GM23338 (cell line): ENCODE results near the gene MPP3. TPM values are rescaled to one million over a fixed set of nuclear protein-coding genes. Genes with fewer than 3 reads are reported as not detected.
"Not testable (repeated sequence)": the region's sequence is repeated elsewhere in the genome, so short reads cannot be mapped to it uniquely, and the experiment has no call there.

Experiments used
- ATAC-seq: fragments of 200-7000 bp; cut with Tn5 transposase; 3 replicates; pipeline ENCODE4 v1.9.1; 2020
- DNase-seq: peaks from one replicate; pipeline ENCODE4 v3.0.0-alpha.2; 2015; ENCODE audit warnings: low spot score
- H2AFZ ChIP-seq: fragments of 200-600 bp; sonication (generic); 2 replicates; pipeline ENCODE4 v1.8.0; 2016; ENCODE audit warnings: antibody characterized with exemption, mild to moderate bottlenecking, moderate library complexity
- H3F3A ChIP-seq: fragments of 200-600 bp; sonication (generic); replicated peaks from 2 replicates; pipeline ENCODE4 v1.8.0; 2017; ENCODE audit warnings: antibody characterized with exemption, mixed run types, low read depth
- H3K27ac ChIP-seq: fragments of 200-600 bp; sonication (generic); 2 replicates; pipeline ENCODE4 v1.6.1; 2016; ENCODE audit warnings: low read depth
- H3K27me3 ChIP-seq: fragments of 200-600 bp; sonication (generic); 2 replicates; pipeline ENCODE4 v1.8.0; 2016; ENCODE audit warnings: mild to moderate bottlenecking, mixed run types, moderate library complexity; ENCODE audit not compliant: insufficient read depth
- H3K36me3 ChIP-seq: fragments of 200-600 bp; sonication (generic); 2 replicates; pipeline ENCODE4 v1.8.0; 2016; ENCODE audit warnings: mild to moderate bottlenecking; ENCODE audit not compliant: insufficient read depth
- H3K4me1 ChIP-seq: fragments of 200-600 bp; sonication (generic); 2 replicates; pipeline ENCODE4 v1.8.0; 2016; ENCODE audit warnings: mild to moderate bottlenecking, moderate library complexity; ENCODE audit not compliant: insufficient read depth
- H3K4me2 ChIP-seq: fragments of 200-600 bp; sonication (generic); 2 replicates; pipeline ENCODE4 v1.7.1; 2017; ENCODE audit warnings: mixed run types
- H3K4me3 ChIP-seq: fragments of 200-600 bp; sonication (generic); 2 replicates; pipeline ENCODE4 v1.6.1; 2016; ENCODE audit warnings: mixed run types
- H3K79me2 ChIP-seq: fragments of 200-600 bp; sonication (generic); replicated peaks from 2 replicates; pipeline ENCODE4 v1.8.0; 2017; ENCODE audit warnings: mild to moderate bottlenecking; ENCODE audit not compliant: insufficient read depth
- H3K9me2 ChIP-seq: fragments of 200-600 bp; sonication (generic); 2 replicates; pipeline ENCODE4 v1.8.0; 2017; ENCODE audit not compliant: insufficient read depth
- H4K20me1 ChIP-seq: fragments of 200-600 bp; sonication (generic); replicated peaks from 2 replicates; pipeline ENCODE4 v1.8.0; 2017; ENCODE audit warnings: mild to moderate bottlenecking; ENCODE audit not compliant: insufficient read depth
- H3K27ac Mint-ChIP-seq: 2 replicates; pipeline ENCODE4 v1.8.0; 2020; ENCODE audit warnings: inconsistent platforms, mild to moderate bottlenecking, moderate library complexity, mixed read lengths
- H3K27me3 Mint-ChIP-seq: 3 replicates; pipeline ENCODE4 v1.8.0; 2022; ENCODE audit warnings: low read depth, mild to moderate bottlenecking, moderate library complexity, mixed read lengths, inconsistent platforms; ENCODE audit not compliant: insufficient read depth, poor library complexity
- H3K36me3 Mint-ChIP-seq: 3 replicates; pipeline ENCODE4 v1.8.0; 2021; ENCODE audit warnings: low read depth, mild to moderate bottlenecking, inconsistent platforms, moderate library complexity, mixed read lengths
- H3K4me1 Mint-ChIP-seq: 3 replicates; pipeline ENCODE4 v1.8.0; 2020; ENCODE audit warnings: mild to moderate bottlenecking, inconsistent platforms, mixed read lengths
- H3K4me3 Mint-ChIP-seq: 3 replicates; pipeline ENCODE4 v1.8.0; 2021; ENCODE audit warnings: moderate library complexity, mild to moderate bottlenecking, inconsistent platforms, mixed read lengths
- H3K9me3 Mint-ChIP-seq: 3 replicates; pipeline ENCODE4 v1.8.0; 2020; ENCODE audit warnings: moderate library complexity, mild to moderate bottlenecking, inconsistent platforms, mixed read lengths
- CREB1 ChIP-seq: fragments of 250-450 bp; sonication (Bioruptor Pico); IDR thresholded peaks from 2 replicates; pipeline ENCODE4 v1.5.0; 2020; ENCODE audit warnings: low read depth, mild to moderate bottlenecking, moderate library complexity
- JUNB ChIP-seq: IDR thresholded peaks from one replicate; pipeline ENCODE4 v1.6.1; 2016; ENCODE audit warnings: antibody characterized with exemption; ENCODE audit not compliant: unreplicated experiment
- NANOG ChIP-seq: IDR thresholded peaks from 2 replicates; pipeline ENCODE4 v1.6.1; 2016; ENCODE audit warnings: antibody characterized with exemption, borderline replicate concordance
- POLR2AphosphoS5 ChIP-seq: IDR thresholded peaks from 2 replicates; pipeline ENCODE4 v1.6.1; 2016; ENCODE audit warnings: antibody characterized with exemption, low read depth
- ZNF114 ChIP-seq: fragments of 250-450 bp; sonication (Bioruptor Pico); IDR thresholded peaks from 2 replicates; pipeline ENCODE4 v1.5.0; 2020; ENCODE audit warnings: mild to moderate bottlenecking, moderate library complexity
- ZNF331 ChIP-seq: fragments of 250-450 bp; sonication (Bioruptor Pico); IDR thresholded peaks from 2 replicates; pipeline ENCODE4 v1.5.0; 2020; ENCODE audit warnings: low read depth, mild to moderate bottlenecking, moderate library complexity
- polyA plus RNA-seq: library from polyadenylated mRNA; unstranded; fragments of >200 nt; fragmentation: Nextera tagmentation; extraction: Ambion mirVana; gene quantifications from 2 replicates; pipeline ENCODE4 v1.2.1, GENCODE V29; 2016
- total RNA-seq: library from RNA; depleted of rRNA; stranded (reverse); fragments of >200 nt; shearing (Covaris generic); gene quantifications from 2 replicates; pipeline ENCODE4 v1.2.3, GENCODE V29; 2014
- TF ChIP-seq, protein P1 (sequence below): fragments of 250-450 bp; sonication (Bioruptor Pico); IDR thresholded peaks from 2 replicates; pipeline ENCODE4 v1.5.0; 2020; ENCODE audit warnings: mild to moderate bottlenecking, moderate library complexity
- TF ChIP-seq, protein P2 (sequence below), 2 experiments: fragments of 200-600 bp in 1 of 2; sonication (generic) in 1 of 2; conservative IDR thresholded peaks; 2 replicates each; pipeline versions ENCODE4 v1.5.1 to v1.6.1; 2016 to 2017; ENCODE audit warnings: antibody characterized with exemption in 2 of 2, low read depth in 2 of 2, mild to moderate bottlenecking in 2 of 2, moderate library complexity in 1 of 2

Gene MPP3
- total and polyA plus RNA-seq, 2 experiments from 2014 or later, result 6.6 to 7.4 TPM

DNA sequence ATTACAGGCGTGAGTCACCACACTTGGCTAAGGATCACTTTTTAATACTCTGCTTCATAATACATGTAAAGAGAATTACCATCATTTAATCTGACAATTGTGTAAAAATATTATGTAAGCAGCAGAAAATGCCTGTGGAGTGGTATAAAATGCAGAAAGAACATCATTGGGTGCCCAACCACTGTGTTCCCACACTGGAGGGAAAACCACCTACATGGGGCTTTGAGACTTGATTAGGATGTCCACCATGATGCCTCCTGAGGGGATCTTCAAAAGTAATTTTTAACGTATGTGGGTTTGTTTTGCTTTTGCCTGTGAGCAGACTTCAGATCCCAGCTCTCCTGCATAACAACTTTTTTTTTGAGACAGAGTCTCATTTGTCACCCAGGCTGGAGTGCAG is 33.9 kb downstream of the MPP3 start (continued):
- TF ChIP-seq, protein P1, sequence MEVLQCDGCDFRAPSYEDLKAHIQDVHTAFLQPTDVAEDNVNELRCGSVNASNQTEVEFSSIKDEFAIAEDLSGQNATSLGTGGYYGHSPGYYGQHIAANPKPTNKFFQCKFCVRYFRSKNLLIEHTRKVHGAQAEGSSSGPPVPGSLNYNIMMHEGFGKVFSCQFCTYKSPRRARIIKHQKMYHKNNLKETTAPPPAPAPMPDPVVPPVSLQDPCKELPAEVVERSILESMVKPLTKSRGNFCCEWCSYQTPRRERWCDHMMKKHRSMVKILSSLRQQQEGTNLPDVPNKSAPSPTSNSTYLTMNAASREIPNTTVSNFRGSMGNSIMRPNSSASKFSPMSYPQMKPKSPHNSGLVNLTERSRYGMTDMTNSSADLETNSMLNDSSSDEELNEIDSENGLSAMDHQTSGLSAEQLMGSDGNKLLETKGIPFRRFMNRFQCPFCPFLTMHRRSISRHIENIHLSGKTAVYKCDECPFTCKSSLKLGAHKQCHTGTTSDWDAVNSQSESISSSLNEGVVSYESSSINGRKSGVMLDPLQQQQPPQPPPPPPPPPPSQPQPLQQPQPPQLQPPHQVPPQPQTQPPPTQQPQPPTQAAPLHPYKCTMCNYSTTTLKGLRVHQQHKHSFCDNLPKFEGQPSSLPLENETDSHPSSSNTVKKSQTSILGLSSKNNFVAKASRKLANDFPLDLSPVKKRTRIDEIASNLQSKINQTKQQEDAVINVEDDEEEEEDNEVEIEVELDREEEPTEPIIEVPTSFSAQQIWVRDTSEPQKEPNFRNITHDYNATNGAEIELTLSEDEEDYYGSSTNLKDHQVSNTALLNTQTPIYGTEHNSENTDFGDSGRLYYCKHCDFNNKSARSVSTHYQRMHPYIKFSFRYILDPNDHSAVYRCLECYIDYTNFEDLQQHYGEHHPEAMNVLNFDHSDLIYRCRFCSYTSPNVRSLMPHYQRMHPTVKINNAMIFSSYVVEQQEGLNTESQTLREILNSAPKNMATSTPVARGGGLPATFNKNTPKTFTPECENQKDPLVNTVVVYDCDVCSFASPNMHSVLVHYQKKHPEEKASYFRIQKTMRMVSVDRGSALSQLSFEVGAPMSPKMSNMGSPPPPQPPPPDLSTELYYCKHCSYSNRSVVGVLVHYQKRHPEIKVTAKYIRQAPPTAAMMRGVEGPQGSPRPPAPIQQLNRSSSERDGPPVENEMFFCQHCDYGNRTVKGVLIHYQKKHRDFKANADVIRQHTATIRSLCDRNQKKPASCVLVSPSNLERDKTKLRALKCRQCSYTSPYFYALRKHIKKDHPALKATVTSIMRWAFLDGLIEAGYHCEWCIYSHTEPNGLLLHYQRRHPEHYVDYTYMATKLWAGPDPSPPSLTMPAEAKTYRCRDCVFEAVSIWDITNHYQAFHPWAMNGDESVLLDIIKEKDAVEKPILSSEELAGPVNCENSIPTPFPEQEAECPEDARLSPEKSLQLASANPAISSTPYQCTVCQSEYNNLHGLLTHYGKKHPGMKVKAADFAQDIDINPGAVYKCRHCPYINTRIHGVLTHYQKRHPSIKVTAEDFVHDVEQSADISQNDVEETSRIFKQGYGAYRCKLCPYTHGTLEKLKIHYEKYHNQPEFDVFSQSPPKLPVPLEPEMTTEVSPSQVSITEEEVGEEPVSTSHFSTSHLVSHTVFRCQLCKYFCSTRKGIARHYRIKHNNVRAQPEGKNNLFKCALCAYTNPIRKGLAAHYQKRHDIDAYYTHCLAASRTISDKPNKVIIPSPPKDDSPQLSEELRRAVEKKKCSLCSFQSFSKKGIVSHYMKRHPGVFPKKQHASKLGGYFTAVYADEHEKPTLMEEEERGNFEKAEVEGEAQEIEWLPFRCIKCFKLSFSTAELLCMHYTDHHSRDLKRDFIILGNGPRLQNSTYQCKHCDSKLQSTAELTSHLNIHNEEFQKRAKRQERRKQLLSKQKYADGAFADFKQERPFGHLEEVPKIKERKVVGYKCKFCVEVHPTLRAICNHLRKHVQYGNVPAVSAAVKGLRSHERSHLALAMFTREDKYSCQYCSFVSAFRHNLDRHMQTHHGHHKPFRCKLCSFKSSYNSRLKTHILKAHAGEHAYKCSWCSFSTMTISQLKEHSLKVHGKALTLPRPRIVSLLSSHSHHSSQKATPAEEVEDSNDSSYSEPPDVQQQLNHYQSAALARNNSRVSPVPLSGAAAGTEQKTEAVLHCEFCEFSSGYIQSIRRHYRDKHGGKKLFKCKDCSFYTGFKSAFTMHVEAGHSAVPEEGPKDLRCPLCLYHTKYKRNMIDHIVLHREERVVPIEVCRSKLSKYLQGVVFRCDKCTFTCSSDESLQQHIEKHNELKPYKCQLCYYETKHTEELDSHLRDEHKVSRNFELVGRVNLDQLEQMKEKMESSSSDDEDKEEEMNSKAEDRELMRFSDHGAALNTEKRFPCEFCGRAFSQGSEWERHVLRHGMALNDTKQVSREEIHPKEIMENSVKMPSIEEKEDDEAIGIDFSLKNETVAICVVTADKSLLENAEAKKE, result no peak
- TF ChIP-seq NANOG (no peak), ZNF331 (CRISPR knock-in tag) (no peak), CREB1 (CRISPR knock-in tag) (no peak), POLR2AphosphoS5 (no peak), ZNF114 (CRISPR knock-in tag) (no peak), JUNB (no peak)
- TF ChIP-seq, protein P2, sequence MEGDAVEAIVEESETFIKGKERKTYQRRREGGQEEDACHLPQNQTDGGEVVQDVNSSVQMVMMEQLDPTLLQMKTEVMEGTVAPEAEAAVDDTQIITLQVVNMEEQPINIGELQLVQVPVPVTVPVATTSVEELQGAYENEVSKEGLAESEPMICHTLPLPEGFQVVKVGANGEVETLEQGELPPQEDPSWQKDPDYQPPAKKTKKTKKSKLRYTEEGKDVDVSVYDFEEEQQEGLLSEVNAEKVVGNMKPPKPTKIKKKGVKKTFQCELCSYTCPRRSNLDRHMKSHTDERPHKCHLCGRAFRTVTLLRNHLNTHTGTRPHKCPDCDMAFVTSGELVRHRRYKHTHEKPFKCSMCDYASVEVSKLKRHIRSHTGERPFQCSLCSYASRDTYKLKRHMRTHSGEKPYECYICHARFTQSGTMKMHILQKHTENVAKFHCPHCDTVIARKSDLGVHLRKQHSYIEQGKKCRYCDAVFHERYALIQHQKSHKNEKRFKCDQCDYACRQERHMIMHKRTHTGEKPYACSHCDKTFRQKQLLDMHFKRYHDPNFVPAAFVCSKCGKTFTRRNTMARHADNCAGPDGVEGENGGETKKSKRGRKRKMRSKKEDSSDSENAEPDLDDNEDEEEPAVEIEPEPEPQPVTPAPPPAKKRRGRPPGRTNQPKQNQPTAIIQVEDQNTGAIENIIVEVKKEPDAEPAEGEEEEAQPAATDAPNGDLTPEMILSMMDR (conservative IDR thresholded peaks at IDR 0.05; ENCODE audit: low read depth in 2 of 2), result no peak

DNA sequence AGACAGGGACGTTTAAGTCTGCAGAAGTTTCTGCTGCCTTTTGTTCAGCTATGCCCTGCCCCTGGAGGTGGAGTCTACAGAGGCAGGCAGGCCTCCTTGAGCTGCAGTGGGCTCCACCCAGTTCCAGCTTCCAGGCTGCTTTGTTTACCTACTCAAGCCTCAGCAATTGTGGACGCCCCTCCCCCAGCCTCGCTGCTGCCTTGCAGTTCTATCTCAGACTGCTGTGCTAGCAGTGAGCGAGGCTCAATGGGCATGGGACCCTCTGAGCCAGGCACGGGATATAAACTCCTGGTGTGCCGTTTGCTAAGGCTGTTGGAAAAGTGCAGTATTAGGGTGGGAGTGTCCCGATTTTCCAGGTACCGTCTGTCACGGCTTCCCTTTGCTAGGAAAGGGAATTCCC is 34.9 kb downstream of the MPP3 start:
- not testable (repeated sequence) for H3K27ac ChIP-seq, H3K27ac Mint-ChIP-seq, H3K9me2 ChIP-seq, H4K20me1 ChIP-seq, H3K36me3 ChIP-seq, H2AFZ ChIP-seq, H3K27me3 Mint-ChIP-seq, H3K79me2 ChIP-seq, H3K27me3 ChIP-seq, DNase-seq, H3K4me3 Mint-ChIP-seq, H3K4me3 ChIP-seq, ATAC-seq, H3F3A ChIP-seq, H3K4me2 ChIP-seq
- peaks cover 21% of the 10 kb centered on the region for H3K4me1 ChIP-seq
- Mint-ChIP-seq H3K4me1 (peaks cover 16% of the 10 kb centered on the region), H3K36me3 (peaks cover 19% of the 10 kb centered on the region; the same call in 2 of the 3 replicates), H3K9me3 (peaks cover 47% of the 10 kb centered on the region)

DNA sequence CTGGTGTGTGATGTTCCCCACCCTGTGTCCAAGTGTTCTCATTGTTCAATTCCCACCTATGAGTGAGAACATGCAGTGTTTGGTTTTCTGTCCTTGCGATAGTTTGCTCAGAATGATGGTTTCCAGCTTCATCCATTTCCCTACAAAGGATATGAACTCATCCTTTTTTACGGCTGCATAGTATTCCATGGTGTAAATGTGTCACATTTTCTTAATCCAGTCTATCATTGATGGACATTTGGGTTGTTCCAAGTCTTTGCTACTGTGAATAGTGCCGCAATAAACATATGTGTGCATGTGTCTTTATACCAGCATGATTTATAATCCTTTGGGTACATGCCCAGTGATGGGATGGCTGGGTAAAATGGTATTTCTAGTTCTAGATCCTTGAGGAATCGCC is 40.3 kb downstream of the MPP3 start:
- not testable (repeated sequence) for H3F3A ChIP-seq, DNase-seq, H3K4me1 Mint-ChIP-seq, ATAC-seq, H3K27ac Mint-ChIP-seq, H3K27ac ChIP-seq, H3K4me3 ChIP-seq, H3K4me1 ChIP-seq, H3K27me3 Mint-ChIP-seq, H3K9me2 ChIP-seq, H3K4me2 ChIP-seq, H3K36me3 Mint-ChIP-seq, H4K20me1 ChIP-seq, H3K27me3 ChIP-seq, H2AFZ ChIP-seq, H3K4me3 Mint-ChIP-seq, H3K36me3 ChIP-seq, H3K79me2 ChIP-seq
- peaks cover 29% of the 10 kb centered on the region for H3K9me3 Mint-ChIP-seq
